ENCODE results near the gene ENPP6. TPM values are rescaled to one million over a fixed set of nuclear protein-coding genes. Genes with fewer than 3 reads are reported as not detected.

The ENPP6 gene
- total and polyA plus RNA-seq, 2 of the 13 experiments (the other 11 are each of a cell fraction or from before 2014, with no cell fraction given) = not detected

- no peak for TF ChIP-seq ZNF646 (CRISPR knock-in tag; IDR thresholded peaks at IDR 0.05)
- TF ChIP-seq RFXAP (CRISPR knock-in tag; IDR thresholded peaks at IDR 0.05; ENCODE audit: borderline replicate concordance) = 0 out of 2 replicates have a peak, but pooled peaks have one; percentile 43
- TF ChIP-seq HNRNPK (IDR thresholded peaks at IDR 0.05; ENCODE audit: low read depth, low read length, poor library complexity, severe bottlenecking) = no peak
- no peak for TF ChIP-seq ZFP62 (CRISPR knock-in tag; IDR thresholded peaks at IDR 0.05)
- TF ChIP-seq ZNF549 (CRISPR knock-in tag; IDR thresholded peaks at IDR 0.05) = no peak
- peak; percentile 23; the same call in 1 of the 2 replicates for TF ChIP-seq KMT2B (CRISPR knock-in tag; IDR thresholded peaks at IDR 0.05)
- TF ChIP-seq, protein P1, sequence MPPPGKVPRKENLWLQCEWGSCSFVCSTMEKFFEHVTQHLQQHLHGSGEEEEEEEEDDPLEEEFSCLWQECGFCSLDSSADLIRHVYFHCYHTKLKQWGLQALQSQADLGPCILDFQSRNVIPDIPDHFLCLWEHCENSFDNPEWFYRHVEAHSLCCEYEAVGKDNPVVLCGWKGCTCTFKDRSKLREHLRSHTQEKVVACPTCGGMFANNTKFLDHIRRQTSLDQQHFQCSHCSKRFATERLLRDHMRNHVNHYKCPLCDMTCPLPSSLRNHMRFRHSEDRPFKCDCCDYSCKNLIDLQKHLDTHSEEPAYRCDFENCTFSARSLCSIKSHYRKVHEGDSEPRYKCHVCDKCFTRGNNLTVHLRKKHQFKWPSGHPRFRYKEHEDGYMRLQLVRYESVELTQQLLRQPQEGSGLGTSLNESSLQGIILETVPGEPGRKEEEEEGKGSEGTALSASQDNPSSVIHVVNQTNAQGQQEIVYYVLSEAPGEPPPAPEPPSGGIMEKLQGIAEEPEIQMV (CRISPR knock-in tag; IDR thresholded peaks at IDR 0.05; ENCODE audit: low read depth) = no peak
- TF ChIP-seq FOXO1 (CRISPR knock-in tag; IDR thresholded peaks at IDR 0.05) = peak; percentile 82
- TF ChIP-seq ZNF430 (CRISPR knock-in tag; IDR thresholded peaks at IDR 0.05) = no peak
- TF ChIP-seq ZNF589 (CRISPR knock-in tag; conservative IDR thresholded peaks at IDR 0.05) = no peak
- no peak for TF ChIP-seq PLSCR1 (CRISPR knock-in tag; IDR thresholded peaks at IDR 0.05; ENCODE audit: borderline replicate concordance)
- no peak for TF ChIP-seq MTA3 (CRISPR knock-in tag; IDR thresholded peaks at IDR 0.05)
- TF ChIP-seq ZMYM4 (CRISPR knock-in tag; IDR thresholded peaks at IDR 0.05) = peak; percentile 85
- peak; percentile 96; the same call in 1 of the 2 replicates for TF ChIP-seq AHDC1 (CRISPR knock-in tag; IDR thresholded peaks at IDR 0.05; ENCODE audit: borderline replicate concordance)
- peak; percentile 91 for TF ChIP-seq ISL2 (CRISPR knock-in tag; IDR thresholded peaks at IDR 0.05)
These were observed 113.1 kb downstream of the ENPP6 start (continued) for GRCh38 chr4:184104419-184105101.

Measured in HepG2 (cell line).